Measurements from ENCODE around the gene TACC2. TPM values are rescaled to one million over a fixed set of nuclear protein-coding genes. Genes with fewer than 3 reads are reported as not detected.

Gene TACC2
- total and polyA plus RNA-seq, 2 donors (not counting 3 experiments of a cell fraction or from before 2014, with no cell fraction given): 14.4 to 46.2 TPM

DNA sequence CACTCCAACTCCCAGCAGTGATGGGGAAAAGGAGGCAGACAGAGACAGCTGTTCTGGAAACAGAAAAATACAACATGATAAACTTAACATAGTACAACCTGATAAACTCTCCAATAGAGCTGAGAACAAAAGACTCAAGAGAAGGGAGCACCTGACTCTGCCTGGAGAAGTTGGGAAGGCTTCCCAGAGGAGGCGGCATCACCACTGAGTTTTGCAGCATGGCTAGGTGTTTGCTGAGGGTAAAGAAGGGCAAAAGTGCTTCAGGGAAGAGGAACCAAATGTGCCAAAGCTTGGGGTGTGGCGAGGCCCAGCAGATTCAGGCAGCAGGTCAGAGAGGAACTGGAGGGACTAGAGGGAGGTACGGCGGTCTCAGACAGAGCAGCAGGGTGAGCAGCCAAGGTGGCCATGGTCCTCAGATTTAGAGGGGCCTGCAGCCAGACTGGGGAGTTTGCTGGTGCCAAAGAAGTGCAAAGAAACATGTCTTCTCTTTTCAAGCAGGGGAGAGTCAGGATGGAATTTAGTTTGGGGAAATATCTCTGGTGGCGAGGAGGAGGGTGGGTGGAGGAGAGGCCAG is 162.2 kb downstream of the TACC2 start:
- Histone ChIP-seq H3K79me2 (ENCODE audit: control insufficient read depth, insufficient read depth, low read length) (no peaks in the 10 kb centered on the region), H2AFZ (ENCODE audit: low read depth, low read length) (no peak overlapping the region), H3K4me2 (ENCODE audit: insufficient read depth, low read length) (no peak overlapping the region), H3K4me1 (ENCODE audit: control insufficient read depth, extremely low read depth, insufficient read depth, low read length) (peaks cover 22% of the 10 kb centered on the region), H4K20me1 (replicated peaks; ENCODE audit: control insufficient read depth, extremely low read depth, insufficient read depth, low read length) (no peaks in the 10 kb centered on the region), H3K36me3 (ENCODE audit: control insufficient read depth in 2 of 2, extremely low read depth in 1 of 2, insufficient read depth in 2 of 2, low read length in 2 of 2) (no peaks in the 10 kb centered on the region), H3K9ac (replicated peaks; ENCODE audit: extremely low read depth, insufficient read depth, low read length) (no peak overlapping the region), H3K9me1 (replicated peaks; ENCODE audit: control insufficient read depth, extremely low read depth, insufficient read depth, low read length) (no peaks in the 10 kb centered on the region), H3K27ac (ENCODE audit: insufficient read depth, low read depth, low read length) (no peak overlapping the region), H3K9me3 (replicated peaks; ENCODE audit: control insufficient read depth, insufficient read depth, low read length) (no peaks in the 10 kb centered on the region), H3K4me3 (replicated peaks in 1 of 3; ENCODE audit: insufficient read depth in 1 of 3, low read depth in 1 of 3, low read length in 3 of 3) (no peak overlapping the region), H3K27me3 (ENCODE audit: control insufficient read depth in 2 of 2, insufficient read depth in 2 of 2, low read length in 2 of 2) (no peaks in the 10 kb centered on the region)
- dilution Hi-C loops (cut with MboI; ENCODE audit: extremely low pct_ligation_motif_present, low sequenced_read_pairs) (no loop called here), intact Hi-C loops (cut with micrococcal nuclease) (no loop called here)
- DNase-seq (ENCODE audit: low read depth, low spot score): no peak
- no peak for FAIRE-seq
- BruUV-seq (replicated peaks): no TSS peak
- POLR2A ChIA-PET: no interaction called here
- CTCF ChIA-PET: interaction anchor here (1.0 kb wide), 1 partner anchor 9 kb away, joined by 4 read pairs; no protein-coding TSS in a partner anchor
- TF ChIP-seq MYC (IDR thresholded peaks at IDR 0.05; ENCODE audit: low read depth, low read length) (no peak), POLR2A (IDR thresholded peaks at IDR 0.05; ENCODE audit: low read depth, low read length) (no peak), POLR2AphosphoS5 (IDR thresholded peaks at IDR 0.05; ENCODE audit: insufficient read depth, low read depth, low read length) (no peak), EZH2 (IDR thresholded peaks at IDR 0.05; ENCODE audit: borderline replicate concordance, low read depth, low read length, severe bottlenecking) (no peak), GATA2 (IDR thresholded peaks at IDR 0.05; ENCODE audit: insufficient read depth, insufficient read length, low read depth, low read length) (no peak), JUN (IDR thresholded peaks at IDR 0.05; ENCODE audit: borderline replicate concordance, insufficient read depth, insufficient read length, low read depth) (no peak), FOS (IDR thresholded peaks at IDR 0.05; ENCODE audit: borderline replicate concordance, insufficient read depth, low read length) (no peak)
- TF ChIP-seq, protein P1, sequence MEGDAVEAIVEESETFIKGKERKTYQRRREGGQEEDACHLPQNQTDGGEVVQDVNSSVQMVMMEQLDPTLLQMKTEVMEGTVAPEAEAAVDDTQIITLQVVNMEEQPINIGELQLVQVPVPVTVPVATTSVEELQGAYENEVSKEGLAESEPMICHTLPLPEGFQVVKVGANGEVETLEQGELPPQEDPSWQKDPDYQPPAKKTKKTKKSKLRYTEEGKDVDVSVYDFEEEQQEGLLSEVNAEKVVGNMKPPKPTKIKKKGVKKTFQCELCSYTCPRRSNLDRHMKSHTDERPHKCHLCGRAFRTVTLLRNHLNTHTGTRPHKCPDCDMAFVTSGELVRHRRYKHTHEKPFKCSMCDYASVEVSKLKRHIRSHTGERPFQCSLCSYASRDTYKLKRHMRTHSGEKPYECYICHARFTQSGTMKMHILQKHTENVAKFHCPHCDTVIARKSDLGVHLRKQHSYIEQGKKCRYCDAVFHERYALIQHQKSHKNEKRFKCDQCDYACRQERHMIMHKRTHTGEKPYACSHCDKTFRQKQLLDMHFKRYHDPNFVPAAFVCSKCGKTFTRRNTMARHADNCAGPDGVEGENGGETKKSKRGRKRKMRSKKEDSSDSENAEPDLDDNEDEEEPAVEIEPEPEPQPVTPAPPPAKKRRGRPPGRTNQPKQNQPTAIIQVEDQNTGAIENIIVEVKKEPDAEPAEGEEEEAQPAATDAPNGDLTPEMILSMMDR (IDR thresholded peaks at IDR 0.05; ENCODE audit: extremely low read depth in 1 of 2, insufficient read depth in 1 of 2, low read depth in 1 of 2, low read length in 2 of 2): no peak
- TF ChIP-seq, protein P2, sequence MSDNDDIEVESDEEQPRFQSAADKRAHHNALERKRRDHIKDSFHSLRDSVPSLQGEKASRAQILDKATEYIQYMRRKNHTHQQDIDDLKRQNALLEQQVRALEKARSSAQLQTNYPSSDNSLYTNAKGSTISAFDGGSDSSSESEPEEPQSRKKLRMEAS (IDR thresholded peaks at IDR 0.05; ENCODE audit: insufficient read depth, insufficient read length): no peak
